NCI-H2171 (cell line): ENCODE results near the gene DHX34.
A peak's percentile ranks its signal among the peaks of the same experiment; 100 is the strongest.
"Not testable (repeated sequence)": the region's sequence is repeated elsewhere in the genome, so short reads cannot be mapped to it uniquely, and the experiment has no call there.

Experiments used
- DNase-seq: peaks from one replicate; lab custom pipeline; 2025; lab: John Stamatoyannopoulos, UW

DHX34 gene

GRCh38 chr19:47348819-47349795 lies at the start of gene DHX34:
DHX34 (plus strand) TSS chr19:47349315; CDS start chr19:47353031, 3,716 bp downstream.
- DNase-seq: peak; percentile 97

GRCh38 chr19:47300867-47301266 lies 48.2 kb upstream of the DHX34 start:
- not testable (repeated sequence) for DNase-seq

- no peak for DNase-seq
Measured at GRCh38 chr19:47302249-47302648, 46.9 kb upstream of the DHX34 start.

GRCh38 chr19:47303966-47304365 lies 45.1 kb upstream of the DHX34 start:
- no peak for DNase-seq

- peak; percentile 59 for DNase-seq
Measured at GRCh38 chr19:47305309-47305751, 43.8 kb upstream of the DHX34 start.

GRCh38 chr19:47306303-47306702 lies 42.8 kb upstream of the DHX34 start:
- no peak for DNase-seq

GRCh38 chr19:47309038-47309437 lies 40.1 kb upstream of the DHX34 start:
- DNase-seq: no peak

GRCh38 chr19:47309608-47310007 lies 39.5 kb upstream of the DHX34 start, which contains the start of gene C5AR1:
C5AR1 (plus strand) TSS chr19:47309861; CDS start chr19:47309896, 35 bp downstream.
- DNase-seq: no peak

GRCh38 chr19:47310323-47310722 lies 38.8 kb upstream of the DHX34 start:
- no peak for DNase-seq

GRCh38 chr19:47310819-47311218 lies 38.3 kb upstream of the DHX34 start:
- peak; percentile 75 for DNase-seq

GRCh38 chr19:47312366-47313006 lies 36.6 kb upstream of the DHX34 start:
- no peak for DNase-seq

- DNase-seq: no peak
Measured at GRCh38 chr19:47313754-47314295, 35.3 kb upstream of the DHX34 start.

- DNase-seq: no peak
Measured at GRCh38 chr19:47315125-47315821, 33.8 kb upstream of the DHX34 start.

- no peak for DNase-seq
Measured at GRCh38 chr19:47316513-47316912, 32.6 kb upstream of the DHX34 start.

GRCh38 chr19:47319923-47320871 lies 28.9 kb upstream of the DHX34 start:
- DNase-seq: no peak

GRCh38 chr19:47321630-47322029 lies 27.5 kb upstream of the DHX34 start:
- no peak for DNase-seq

- no peak for DNase-seq
Measured at GRCh38 chr19:47322058-47322457, 27.1 kb upstream of the DHX34 start.

GRCh38 chr19:47323409-47323808 lies 25.7 kb upstream of the DHX34 start:
- no peak for DNase-seq

GRCh38 chr19:47323872-47324271 lies 25.2 kb upstream of the DHX34 start:
- DNase-seq: no peak

- no peak for DNase-seq
Measured at GRCh38 chr19:47324502-47324901, 24.6 kb upstream of the DHX34 start.

- no peak for DNase-seq
Measured at GRCh38 chr19:47330466-47330869, 18.6 kb upstream of the DHX34 start.
